Measurements from ENCODE around the gene IBSP. TPM values are rescaled to one million over a fixed set of nuclear protein-coding genes. Genes with fewer than 3 reads are reported as not detected.

Gene IBSP
- total RNA-seq, 1 experiment from 2014 or later, result not detected

GRCh38 chr4:87811977-87812376 is 12.6 kb downstream of the IBSP start:
- H3K4ac ChIP-seq (ENCODE audit: low read depth, low read length), result no peak overlapping the region

More at GRCh38 chr4:87811977-87812376, 12.6 kb downstream of the IBSP start:
- DNase-seq, result no peak
- Histone ChIP-seq H4K20me1 (ENCODE audit: control insufficient read depth, insufficient read depth, insufficient read length) (no peaks in the 10 kb centered on the region), H4K91ac (ENCODE audit: insufficient read length, low read depth, low read length) (no peak overlapping the region), H3K27ac (ENCODE audit: insufficient read length, low read depth, low read length) (no peak overlapping the region), H3K18ac (ENCODE audit: insufficient read length, low read depth, low read length) (no peak overlapping the region), H3K23ac (ENCODE audit: insufficient read length, low read depth, low read length) (no peak overlapping the region), H2AK5ac (ENCODE audit: insufficient read length, low read length) (no peak overlapping the region), H3K27me3 (ENCODE audit: insufficient read depth, low read length) (no peaks in the 10 kb centered on the region), H3K56ac (ENCODE audit: insufficient read length, low read depth, low read length) (no peak overlapping the region), H2BK20ac (ENCODE audit: low read depth, low read length, poor library complexity, severe bottlenecking) (no peak overlapping the region), H3K23me2 (ENCODE audit: insufficient read length, low read depth, low read length, poor library complexity, severe bottlenecking) (no peaks in the 10 kb centered on the region), H2AFZ (ENCODE audit: low read length) (no peak overlapping the region), H3K4me2 (ENCODE audit: insufficient read depth, insufficient read length, low read length) (no peak overlapping the region), H3K4me1 (ENCODE audit: insufficient read depth, low read length) (no peaks in the 10 kb centered on the region), H3T11ph (ENCODE audit: low read length) (no peak overlapping the region), H3K9ac (ENCODE audit: extremely low read depth, insufficient read length, low read length) (no peak overlapping the region), H3K9me3 (ENCODE audit: control insufficient read depth, low read depth, low read length) (no peaks in the 10 kb centered on the region), H3K79me2 (ENCODE audit: insufficient read depth, low read length) (no peaks in the 10 kb centered on the region), H2BK15ac (ENCODE audit: low read depth, low read length) (no peak overlapping the region), H4K8ac (replicated peaks; ENCODE audit: insufficient read length, low read depth, low read length) (no peak overlapping the region), H2BK120ac (ENCODE audit: low read depth, low read length, poor library complexity, severe bottlenecking) (no peak overlapping the region), H3K14ac (ENCODE audit: insufficient read depth, low read length) (no peak overlapping the region), H2BK12ac (ENCODE audit: insufficient read length, low read depth, low read length) (no peak overlapping the region), H4K5ac (ENCODE audit: insufficient read length, low read depth, low read length) (no peak overlapping the region), H3K79me1 (ENCODE audit: insufficient read depth, low read depth, low read length, poor library complexity, severe bottlenecking) (no peaks in the 10 kb centered on the region), H2BK5ac (ENCODE audit: insufficient read length, low read length) (no peak overlapping the region)
- Mint-ChIP-seq H3K27ac (no peak overlapping the region), H3K36me3 (ENCODE audit: insufficient read depth in 1 of 3, low read depth in 3 of 3) (peaks cover 2 to 5% (median 2%) of the 10 kb centered on the region in 3 experiments; a peak in 6 of 7 replicates), H3K9me3 (peaks cover 10 to 17% of the 10 kb centered on the region in 2 experiments), H3K4me1 (no peaks in the 10 kb centered on the region; a peak in 2 of 4 replicates), H3K27me3 (ENCODE audit: low read depth) (no peaks in the 10 kb centered on the region; the same call in none of the 2 replicates), H3K4me3 (no peak overlapping the region)
- TF ChIP-seq CTCF (conservative IDR thresholded peaks at IDR 0.05), result no peak
- WGBS (ENCODE audit: extremely low coverage, insufficient read length, low lambda C conversion rate), result no CpG with 5 or more reads among the region's 2 CpGs

All from H9 (cell line).